ENCODE results near the gene USP54. TPM values are rescaled to one million over a fixed set of nuclear protein-coding genes. Genes with fewer than 3 reads are reported as not detected.

USP54 gene
- total and polyA plus RNA-seq, 2 donors (not counting 1 experiment from before 2014, with no cell fraction given): 2.3 to 12.9 TPM

DNA sequence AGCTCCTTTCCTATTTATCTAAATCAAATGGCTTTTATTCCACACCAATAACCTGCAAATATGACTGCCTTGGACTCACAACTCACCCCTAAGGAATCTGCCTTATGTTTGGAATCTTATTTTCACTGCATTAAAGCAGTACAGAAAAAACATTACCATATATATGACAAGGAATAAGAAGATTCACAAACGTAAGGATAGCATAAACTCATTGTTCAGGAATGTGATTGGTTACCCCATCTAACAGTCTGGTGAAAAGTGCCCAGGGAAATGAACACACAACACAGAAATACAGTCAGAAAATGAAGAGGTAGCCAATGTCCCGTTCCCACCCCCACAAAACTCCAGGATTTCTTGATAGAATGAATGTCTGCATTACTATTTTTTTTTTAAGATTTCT, 97.4 kb downstream of the USP54 start:
- Histone ChIP-seq H3K9me3 (ENCODE audit: control extremely low read depth in 1 of 3, control insufficient read depth in 2 of 3, insufficient read depth in 1 of 3, low read length in 2 of 3) (no peaks in the 10 kb centered on the region), H4K20me1 (ENCODE audit: control insufficient read depth, insufficient read depth, low read length, poor library complexity, severe bottlenecking) (peaks cover under 1% of the 10 kb centered on the region), H3K36me3 (replicated peaks in 1 of 2; ENCODE audit: control extremely low read depth in 1 of 2, control insufficient read depth in 1 of 2, extremely low read depth in 1 of 2, insufficient read depth in 2 of 2, low read length in 1 of 2) (peaks cover 3 to 5% of the 10 kb centered on the region in 2 experiments), H3K9ac (ENCODE audit: low read length) (no peak overlapping the region), H3K4me1 (ENCODE audit: control insufficient read depth in 2 of 2, insufficient read depth in 2 of 2, low read length in 2 of 2) (peaks cover 26 to 32% of the 10 kb centered on the region in 2 donors), H3K27me3 (replicated peaks in 1 of 4; ENCODE audit: control extremely low read depth in 1 of 4, control insufficient read depth in 3 of 4, insufficient read depth in 4 of 4, low read length in 3 of 4) (no peaks in the 10 kb centered on the region), H2AFZ (ENCODE audit: insufficient read depth, low read depth, low read length, poor library complexity, severe bottlenecking) (no peak overlapping the region), H3K4me3 (ENCODE audit: control extremely low read depth in 1 of 5, extremely low read depth in 1 of 5, insufficient read depth in 1 of 5, low read depth in 2 of 5, low read length in 4 of 5) (peak overlapping the region in 2 of 5 experiments; percentile 1 to 97), H3K79me2 (ENCODE audit: control insufficient read depth, insufficient read depth, low read length) (peaks cover 62% of the 10 kb centered on the region), H3K27ac (ENCODE audit: low read length in 2 of 2) (peak overlapping the region; percentile 89 to 93), H3K4me2 (replicated peaks; ENCODE audit: low read depth, low read length, poor library complexity, severe bottlenecking) (peak overlapping the region; percentile 79)
- peak overlapping the region; percentile 65 for H3K4me3 Mint-ChIP-seq
- ChIA-PET POLR2A (interaction anchor here (0.7 kb wide), 1 partner anchor 14 kb away, joined by 3 read pairs; no protein-coding TSS in a partner anchor), CTCF (interaction anchor here (1.2 kb wide), 1 partner anchor 36 kb away, joined by 3 read pairs; no protein-coding TSS in a partner anchor)
- DNase-seq (no peak), ATAC-seq (ENCODE audit: low read depth) (no peak)
- H3K27me3 Mint-ChIP-seq: no peaks in the 10 kb centered on the region
- H3K27ac Mint-ChIP-seq: peak overlapping the region; percentile 43
- H3K9me3 Mint-ChIP-seq (ENCODE audit: insufficient read depth): no peaks in the 10 kb centered on the region
- H3K4me1 Mint-ChIP-seq: peaks cover 59% of the 10 kb centered on the region
- no CpG with 5 or more reads among the region's 2 CpGs for WGBS (ENCODE audit: insufficient coverage)
- intact Hi-C loops (cut with micrococcal nuclease): loop anchor here (2.0 kb wide), 1 partner anchor 247 kb away; the partner anchor contains the start of gene DNAJC9
- TF ChIP-seq EZH2 (IDR thresholded peaks at IDR 0.05; ENCODE audit: borderline replicate concordance, insufficient read depth, low read depth, low read length, poor library complexity, severe bottlenecking) (no peak), CTCF (IDR thresholded peaks at IDR 0.05) (no peak)

GRCh38 chr10:73486601-73487000, 104.5 kb downstream of the USP54 start:
- Histone ChIP-seq H3K9ac (ENCODE audit: low read length) (no peak overlapping the region), H3K9me3 (ENCODE audit: control extremely low read depth in 1 of 3, control insufficient read depth in 2 of 3, insufficient read depth in 1 of 3, low read length in 2 of 3) (peaks cover 0 to 3% (median 0%) of the 10 kb centered on the region in 3 donors), H3K4me1 (ENCODE audit: control insufficient read depth in 2 of 2, insufficient read depth in 2 of 2, low read length in 2 of 2) (no peaks in the 10 kb centered on the region), H3K27ac (ENCODE audit: low read length in 2 of 2) (no peak overlapping the region), H3K4me3 (ENCODE audit: control extremely low read depth in 1 of 5, extremely low read depth in 1 of 5, insufficient read depth in 1 of 5, low read depth in 2 of 5, low read length in 4 of 5) (no peak overlapping the region), H3K36me3 (replicated peaks in 1 of 2; ENCODE audit: control extremely low read depth in 1 of 2, control insufficient read depth in 1 of 2, extremely low read depth in 1 of 2, insufficient read depth in 2 of 2, low read length in 1 of 2) (peaks cover 5 to 8% of the 10 kb centered on the region in 2 experiments), H3K79me2 (ENCODE audit: control insufficient read depth, insufficient read depth, low read length) (peaks cover 96% of the 10 kb centered on the region), H2AFZ (ENCODE audit: insufficient read depth, low read depth, low read length, poor library complexity, severe bottlenecking) (no peak overlapping the region), H3K4me2 (replicated peaks; ENCODE audit: low read depth, low read length, poor library complexity, severe bottlenecking) (no peak overlapping the region), H3K27me3 (replicated peaks in 1 of 4; ENCODE audit: control extremely low read depth in 1 of 4, control insufficient read depth in 3 of 4, insufficient read depth in 4 of 4, low read length in 3 of 4) (no peaks in the 10 kb centered on the region), H4K20me1 (ENCODE audit: control insufficient read depth, insufficient read depth, low read length, poor library complexity, severe bottlenecking) (peaks cover 32% of the 10 kb centered on the region)
- ATAC-seq (ENCODE audit: low read depth) (no peak), DNase-seq (no peak)
- Mint-ChIP-seq H3K27me3 (no peaks in the 10 kb centered on the region), H3K27ac (no peak overlapping the region), H3K4me3 (no peak overlapping the region), H3K9me3 (ENCODE audit: insufficient read depth) (no peaks in the 10 kb centered on the region), H3K4me1 (peaks cover 23% of the 10 kb centered on the region)
- 100% methylated on average over 4 of the region's 4 CpGs for WGBS (ENCODE audit: insufficient coverage)
- ChIA-PET CTCF (no interaction called here), POLR2A (no interaction called here)
- intact Hi-C loops (cut with micrococcal nuclease): no loop called here
- TF ChIP-seq CTCF (IDR thresholded peaks at IDR 0.05) (no peak), EZH2 (IDR thresholded peaks at IDR 0.05; ENCODE audit: borderline replicate concordance, insufficient read depth, low read depth, low read length, poor library complexity, severe bottlenecking) (no peak)

All from B cell (primary cell).